ENCODE data around the gene KRT80.

Gene KRT80

GRCh38 chr12:52141875-52142274 lies 49.9 kb downstream of the KRT80 start:
- no peak for DNase-seq (ENCODE audit: extremely low read depth in 1 of 2, low read depth in 1 of 2)

DNA sequence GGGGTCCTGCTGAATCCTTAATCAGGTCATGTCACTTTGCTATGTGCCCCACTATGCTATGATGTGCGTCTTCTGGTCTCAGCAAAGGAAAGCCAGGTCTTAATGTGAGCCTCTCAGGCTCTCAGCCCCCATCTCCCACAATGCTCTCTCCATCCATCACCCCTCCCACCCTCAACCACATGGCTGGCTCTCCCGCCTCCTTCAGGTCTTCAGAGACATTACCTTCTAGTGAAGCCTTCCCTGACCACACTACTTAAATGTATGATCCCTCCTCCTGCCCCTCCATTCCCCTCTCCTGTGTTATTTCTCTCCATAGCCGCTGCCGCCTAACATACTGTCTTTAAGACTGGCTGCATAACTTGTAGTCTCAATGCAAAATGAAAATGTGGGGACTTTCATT lies 50.5 kb downstream of the KRT80 start:
- DNase-seq (ENCODE audit: extremely low read depth in 1 of 2, low read depth in 1 of 2): no peak

DNA sequence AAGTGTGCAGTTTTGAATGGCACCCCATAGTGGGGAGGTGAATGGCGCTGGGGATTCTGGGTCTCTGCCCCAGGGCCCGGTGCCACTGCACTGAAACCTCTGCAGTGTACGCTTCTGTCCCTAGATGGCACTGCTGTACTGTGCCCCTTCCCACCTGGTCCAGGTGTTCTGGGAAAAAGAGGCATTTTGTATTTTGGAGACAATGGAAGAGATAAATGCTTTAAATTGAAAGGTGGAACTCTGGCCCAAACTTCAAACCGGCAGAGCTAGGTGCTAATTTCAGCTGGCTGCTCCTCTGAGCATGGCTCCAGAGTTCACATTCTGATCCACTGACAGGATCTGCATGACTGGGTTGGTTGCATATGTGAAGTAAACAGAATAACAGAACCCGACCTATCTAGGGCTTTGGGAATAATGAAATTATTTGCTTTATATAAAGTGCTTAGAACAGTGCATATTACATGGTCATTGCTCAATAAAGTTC lies 52.2 kb downstream of the KRT80 start:
- no peak for DNase-seq (ENCODE audit: extremely low read depth in 1 of 2, low read depth in 1 of 2)

DNA sequence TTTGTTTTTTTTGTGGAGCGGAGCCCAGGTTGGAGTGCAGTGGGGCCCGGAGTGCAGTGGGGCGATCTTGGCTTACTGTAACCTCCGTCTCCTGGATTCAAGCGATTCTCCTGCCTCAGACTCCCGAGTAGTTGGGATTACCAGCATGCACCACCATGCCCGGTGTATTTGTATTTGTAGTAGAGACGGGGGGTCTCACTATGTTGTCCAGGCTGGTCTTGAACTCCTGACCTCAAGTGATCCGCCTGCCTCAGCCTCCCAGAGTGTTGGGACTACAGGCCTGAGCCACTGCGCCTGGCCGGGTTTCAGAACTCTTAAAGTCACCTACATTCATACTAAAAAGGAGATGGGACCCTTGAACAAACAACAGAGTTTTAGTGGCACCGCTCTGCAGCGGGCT lies 52.7 kb downstream of the KRT80 start:
- no peak for DNase-seq (ENCODE audit: extremely low read depth in 1 of 2, low read depth in 1 of 2)

DNA sequence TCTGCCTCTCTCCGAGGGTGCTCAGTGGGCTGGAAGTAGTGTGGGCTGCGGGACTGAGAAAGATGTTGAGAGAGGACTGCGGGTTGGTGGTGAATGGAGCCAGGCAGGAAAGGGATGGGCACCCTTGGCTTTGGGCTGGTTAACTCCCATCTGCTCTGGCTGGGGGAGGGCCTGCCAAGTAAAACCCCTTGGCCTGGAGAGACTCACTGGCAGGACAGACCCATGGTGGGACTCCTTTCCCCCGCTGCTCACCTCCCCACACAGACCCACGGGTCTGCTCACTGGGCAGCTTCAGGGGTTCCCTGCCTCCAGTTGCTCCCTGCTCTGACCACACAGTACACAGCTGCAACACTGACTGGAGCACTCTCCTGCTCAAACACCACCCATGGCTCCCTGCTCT lies 54.1 kb downstream of the KRT80 start:
- DNase-seq (ENCODE audit: extremely low read depth in 1 of 2, low read depth in 1 of 2): no peak

GRCh38 chr12:52132754-52133161 lies 59.1 kb downstream of the KRT80 start:
- DNase-seq (ENCODE audit: extremely low read depth in 1 of 2, low read depth in 1 of 2): no peak

- DNase-seq (ENCODE audit: extremely low read depth in 1 of 2, low read depth in 1 of 2): no peak
These were observed 61.1 kb downstream of the KRT80 start for GRCh38 chr12:52130711-52131110.

DNA sequence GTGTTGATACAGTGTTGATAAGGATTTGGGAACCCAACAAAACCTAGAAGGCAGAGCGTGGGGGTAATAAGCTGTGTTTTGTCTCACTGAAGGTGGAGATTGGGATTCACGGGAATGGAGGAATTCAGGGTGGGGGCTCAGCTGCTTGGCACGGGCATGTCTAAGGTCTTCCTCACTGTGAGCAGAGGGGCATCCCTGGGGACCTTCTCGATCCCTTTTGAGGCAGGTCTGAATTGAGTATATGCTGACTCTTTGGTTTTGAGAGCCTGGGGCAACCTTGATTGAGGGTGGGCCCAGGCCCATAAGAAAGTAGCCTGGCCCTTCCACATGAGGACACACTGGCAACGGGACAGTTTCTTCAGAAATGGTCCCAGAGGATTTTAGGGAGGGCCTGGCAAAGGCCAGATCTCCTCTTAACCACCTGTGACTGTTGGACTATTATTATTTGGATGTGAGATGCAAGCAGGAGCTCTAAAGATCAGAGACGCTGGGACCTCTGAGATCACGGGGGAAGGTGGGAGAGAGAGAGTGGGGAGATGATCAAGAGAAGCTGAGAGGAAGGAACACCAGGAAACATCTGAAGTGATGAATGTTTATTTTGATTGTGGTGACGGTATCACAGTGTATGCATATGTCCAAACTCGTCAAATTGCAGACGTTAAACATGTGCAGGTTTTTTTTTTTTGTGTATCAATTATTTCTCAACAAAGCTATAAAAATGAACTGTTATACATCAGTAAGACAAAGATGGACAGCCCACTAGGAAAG lies 63.9 kb downstream of the KRT80 start:
- no peak for DNase-seq (ENCODE audit: extremely low read depth in 1 of 2, low read depth in 1 of 2)

DNA sequence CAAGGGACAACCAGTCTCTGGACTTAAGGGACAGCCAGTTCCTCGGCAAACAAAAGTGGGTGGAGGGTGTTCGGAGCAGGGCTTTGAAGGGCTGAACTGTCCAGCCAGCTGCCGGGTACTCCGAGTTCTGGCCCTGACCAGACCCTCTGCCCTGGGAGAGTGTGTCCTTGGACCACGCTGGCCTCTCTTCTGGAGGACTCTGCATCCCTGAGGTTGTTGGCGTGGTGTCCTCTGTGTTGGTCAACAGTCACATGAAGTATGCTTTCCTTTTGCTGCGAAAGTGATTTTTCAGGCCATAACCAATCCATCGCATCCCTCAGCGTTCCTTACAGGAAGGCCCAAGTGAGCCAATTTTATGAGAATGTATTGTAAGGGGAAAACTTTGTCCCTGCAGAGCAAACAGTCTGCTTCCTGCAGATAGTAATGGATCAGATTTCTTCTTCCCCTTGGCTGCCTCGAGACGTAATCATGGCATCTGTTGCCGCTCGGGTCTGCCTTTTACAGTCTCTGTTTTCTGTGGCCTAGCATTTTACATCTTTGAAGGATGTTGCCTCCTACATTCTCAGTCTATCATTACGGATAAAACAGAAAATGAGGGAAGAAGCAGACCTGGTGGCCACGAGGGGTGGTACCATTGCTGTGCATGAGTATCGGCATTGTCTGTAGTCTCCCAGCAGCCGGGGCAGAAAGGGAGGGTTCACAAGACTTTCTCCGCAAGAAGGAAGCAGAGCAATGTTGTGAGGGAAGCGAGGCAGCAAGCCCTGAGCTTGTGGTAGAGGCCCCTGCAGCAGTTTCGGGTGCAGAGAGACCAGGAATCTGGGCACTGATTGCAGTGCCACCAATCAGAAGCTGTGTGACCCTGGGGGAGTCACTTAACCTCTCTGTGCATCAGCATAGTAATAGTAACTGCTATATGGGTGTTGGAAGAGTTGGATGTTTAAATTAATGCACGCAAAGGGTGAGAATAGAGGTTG lies 64.9 kb downstream of the KRT80 start:
- no peak for DNase-seq (ENCODE audit: extremely low read depth in 1 of 2, low read depth in 1 of 2)

DNA sequence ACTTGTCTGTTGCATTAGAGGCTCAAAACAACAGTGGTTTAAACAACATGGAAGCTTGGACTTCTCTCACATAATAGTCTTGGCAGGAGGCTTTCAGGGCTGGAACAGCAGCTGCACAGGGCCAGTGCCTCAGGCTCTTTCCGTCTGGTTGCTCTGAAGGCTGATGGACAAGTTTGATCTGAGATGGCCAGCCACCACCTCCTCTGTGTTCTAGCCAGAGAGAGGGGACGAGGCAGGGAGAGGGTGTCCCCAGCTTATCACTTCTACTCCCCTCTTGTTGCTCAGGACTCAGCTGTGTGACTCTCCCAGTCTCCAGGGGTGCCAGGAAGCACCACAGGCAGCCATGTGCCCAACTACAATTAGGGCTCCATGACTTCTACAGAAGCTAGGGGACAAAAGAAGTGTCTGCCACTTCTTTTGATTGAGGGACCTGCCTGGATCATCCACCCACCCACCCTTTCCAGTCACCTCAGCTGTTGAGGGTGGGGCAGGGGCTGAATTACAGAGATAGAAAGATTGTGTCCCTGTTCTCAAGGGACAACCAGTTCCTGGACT lies 65.7 kb downstream of the KRT80 start:
- DNase-seq (ENCODE audit: extremely low read depth in 1 of 2, low read depth in 1 of 2): no peak

DNA sequence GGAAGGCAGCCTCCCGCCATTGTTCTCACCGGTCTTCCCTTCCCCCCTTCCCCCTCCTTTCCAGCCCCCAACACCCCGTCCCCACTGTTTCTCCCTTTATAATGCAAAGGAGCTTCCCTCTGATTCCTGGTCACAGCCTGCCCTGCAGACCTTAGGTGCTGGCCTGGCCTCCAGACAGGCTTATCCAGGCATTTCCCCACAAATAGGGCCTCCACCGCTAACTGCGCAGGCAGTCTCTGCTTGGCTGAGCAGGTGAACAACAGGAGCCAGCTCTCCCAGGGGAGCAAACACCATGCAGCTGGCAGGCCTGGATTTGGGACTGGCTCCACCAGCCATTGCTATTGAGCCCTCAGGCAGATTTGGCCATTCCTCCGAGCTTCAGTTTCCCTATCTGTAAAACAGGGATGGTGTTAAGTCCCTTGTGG lies 66.3 kb downstream of the KRT80 start:
- no peak for DNase-seq (ENCODE audit: extremely low read depth in 1 of 2, low read depth in 1 of 2)

- no peak for DNase-seq (ENCODE audit: extremely low read depth in 1 of 2, low read depth in 1 of 2)
These were observed 68.2 kb downstream of the KRT80 start for GRCh38 chr12:52123487-52124186.

DNA sequence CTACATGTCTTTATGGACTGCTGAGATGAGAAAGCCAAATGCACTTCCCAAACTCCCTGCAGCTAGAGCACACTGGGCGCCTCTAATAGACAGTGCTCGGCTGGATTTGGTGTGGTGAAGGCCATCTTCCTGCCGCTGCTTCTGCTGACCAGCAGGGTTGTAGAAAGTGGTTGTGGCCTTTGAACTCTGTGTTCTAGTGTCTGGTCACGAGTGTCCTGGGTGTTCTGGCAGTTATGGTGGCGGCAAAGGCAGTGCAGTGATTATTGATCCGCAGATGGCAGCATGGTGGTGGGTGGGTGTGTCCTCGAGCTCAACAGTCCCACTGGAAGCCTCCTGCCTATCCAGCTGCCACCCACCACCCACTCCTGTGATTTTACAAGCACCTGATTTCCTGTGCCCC lies 68.9 kb downstream of the KRT80 start:
- no peak for DNase-seq (ENCODE audit: extremely low read depth in 1 of 2, low read depth in 1 of 2)

GRCh38 chr12:52122540-52122871 lies 69.3 kb downstream of the KRT80 start:
- DNase-seq (ENCODE audit: extremely low read depth in 1 of 2, low read depth in 1 of 2): no peak

DNA sequence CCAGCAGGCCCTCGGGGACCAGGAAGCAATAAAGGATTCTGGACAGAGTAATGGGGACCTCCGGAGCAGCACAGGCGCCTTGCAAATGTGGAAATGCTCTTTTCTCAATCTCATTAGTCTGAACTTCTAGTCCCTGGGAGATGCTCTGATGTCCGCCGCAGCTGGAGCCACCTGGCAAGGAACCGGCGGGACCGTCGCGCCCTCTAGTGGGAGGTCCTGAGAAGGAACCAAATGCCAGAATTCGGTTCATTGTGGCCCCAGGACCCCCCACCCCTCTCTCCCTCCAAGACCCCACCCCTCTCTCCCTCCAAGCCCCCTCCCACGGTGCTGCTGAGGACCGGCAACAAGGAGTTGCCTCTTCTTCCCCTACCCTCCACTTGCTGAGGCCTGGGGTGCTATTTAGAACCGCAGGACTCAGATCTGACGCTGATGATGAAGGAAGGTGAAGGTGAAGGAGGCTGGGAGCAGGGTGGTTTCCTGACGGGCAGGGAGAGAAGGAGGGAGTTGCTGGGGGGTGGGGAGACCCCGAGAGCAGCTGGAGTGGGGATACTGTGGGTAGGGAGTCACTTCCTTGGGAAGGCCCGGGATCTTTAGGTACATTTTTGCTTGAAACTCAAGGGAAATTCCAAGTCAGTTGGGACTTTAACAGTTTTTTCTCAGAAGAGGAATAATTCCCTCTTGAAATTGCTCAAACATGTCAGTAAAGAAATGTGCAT lies 69.8 kb downstream of the KRT80 start:
- peak in 1 of 2 donors; percentile 55 for DNase-seq (ENCODE audit: extremely low read depth in 1 of 2, low read depth in 1 of 2)

DNA sequence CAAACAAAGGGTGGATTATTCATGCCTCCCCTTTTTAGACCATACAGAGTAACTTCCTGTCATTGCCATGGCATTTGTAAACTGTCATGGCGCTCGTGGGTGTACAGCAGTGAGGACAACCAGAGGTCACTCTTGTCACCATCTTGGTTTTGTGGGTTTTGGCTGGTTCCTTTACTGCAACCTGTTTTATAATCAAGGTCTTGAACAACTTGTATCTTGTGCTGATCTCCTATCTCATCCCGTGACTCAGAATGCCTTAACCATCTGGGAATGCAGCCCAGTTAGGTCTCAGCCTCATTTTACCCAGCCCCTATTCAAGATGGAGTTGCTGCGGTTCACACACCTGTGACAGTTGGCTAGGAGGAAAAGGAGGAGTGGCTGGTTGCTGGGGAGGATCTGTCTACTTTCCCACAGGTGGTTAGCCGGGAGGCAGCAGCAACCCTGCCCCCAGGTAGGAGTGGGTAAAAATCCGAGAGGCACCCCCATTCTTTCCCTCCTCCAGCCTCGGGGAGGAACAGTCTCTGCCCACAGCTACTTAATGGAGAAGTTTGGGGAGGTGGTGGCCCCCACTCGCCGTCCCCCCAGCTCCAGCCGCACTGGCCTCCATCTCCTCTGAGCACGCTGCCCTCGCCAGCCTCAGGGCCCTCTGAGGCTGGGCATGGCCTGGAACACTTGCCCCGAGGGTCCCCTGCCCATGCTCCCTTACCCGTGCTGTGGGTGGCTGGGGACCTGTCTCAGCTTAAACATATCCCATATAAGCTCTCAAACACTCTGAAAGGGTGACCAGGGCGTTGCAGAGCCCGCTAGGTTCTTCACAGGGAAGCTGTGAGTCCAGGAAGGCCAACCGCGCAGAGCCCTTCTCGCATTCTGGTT lies 70.6 kb downstream of the KRT80 start:
- DNase-seq (ENCODE audit: extremely low read depth in 1 of 2, low read depth in 1 of 2): no peak

DNA sequence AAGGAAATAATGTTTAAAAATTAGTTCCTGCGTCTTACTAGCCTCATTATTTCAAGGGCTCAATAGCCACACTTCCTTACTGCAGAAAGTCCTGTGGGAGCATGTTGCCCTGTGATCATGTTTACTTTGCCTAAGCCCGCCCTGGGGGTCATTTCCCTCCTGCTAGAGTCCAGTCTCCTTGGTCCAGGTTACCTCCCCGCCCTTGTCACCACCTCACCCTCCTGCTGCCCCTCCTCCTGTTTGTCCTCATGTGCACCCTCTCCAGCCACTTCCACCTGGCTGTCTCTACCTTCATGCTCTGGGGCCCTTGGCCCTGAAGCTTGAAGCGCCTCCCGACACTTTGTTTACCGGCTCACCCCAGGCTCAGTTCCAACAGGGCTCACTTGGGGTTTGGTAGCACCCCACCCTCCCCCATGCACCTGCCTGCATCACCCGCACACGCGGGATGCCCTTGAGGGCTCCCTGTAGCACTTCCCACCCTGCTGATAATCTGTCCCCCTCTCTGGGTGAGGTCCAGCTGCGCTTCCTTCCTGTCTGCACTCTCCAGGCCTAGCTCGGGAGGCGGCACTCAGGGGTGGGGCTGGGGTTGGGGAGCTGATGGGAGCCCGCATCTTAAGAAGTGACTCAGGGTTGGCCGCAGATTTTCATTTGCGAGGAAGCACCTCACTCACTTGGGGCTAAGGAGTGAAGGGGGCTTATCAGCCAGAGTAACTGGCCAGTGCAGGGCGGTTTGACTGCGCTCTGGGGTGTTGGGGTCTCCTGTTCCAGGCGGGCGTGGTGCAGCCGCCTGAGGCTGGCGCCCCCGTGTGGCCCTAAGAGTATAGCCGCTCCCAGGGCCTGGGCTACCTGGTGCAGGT lies 72.2 kb downstream of the KRT80 start:
- no peak for DNase-seq (ENCODE audit: extremely low read depth in 1 of 2, low read depth in 1 of 2)

Measured in activated CD8-positive, alpha-beta memory T cell treated with anti-CD3 and anti-CD28 coated beads for 1 hour (primary cell).